Tibial nerve (tissue), 4 donors: Measurements from ENCODE around the gene SPZ1.
"Not testable (repeated sequence)": the region's sequence is repeated elsewhere in the genome, so short reads cannot be mapped to it uniquely, and the experiment has no call there.

Experiments
- EP300 ChIP-seq, 2 donors: sonication (generic); formaldehyde crosslinking; IDR thresholded peaks; one replicate each; pipeline ENCODE4 v1.6.1; 2017; ENCODE audit warnings: antibody characterized with exemption in 2 of 2, mild to moderate bottlenecking in 1 of 2
- POLR2A ChIP-seq, 2 donors: fragments of 450-650 bp; IDR thresholded peaks; one replicate each; pipeline ENCODE4 v1.6.1; 2017; ENCODE audit warnings: antibody characterized with exemption in 2 of 2, mild to moderate bottlenecking in 2 of 2, moderate library complexity in 2 of 2
- TF ChIP-seq, protein P1 (sequence below), 5 experiments: fragments of 200-600 bp in 3 of 5; fragments of 450-650 bp in 2 of 5; sonication (generic) in 3 of 5; IDR thresholded peaks; one replicate each; pipeline ENCODE4 v1.5.1; 2016 to 2019; ENCODE audit warnings: antibody characterized with exemption in 5 of 5, mild to moderate bottlenecking in 3 of 5, moderate library complexity in 2 of 5

DNA sequence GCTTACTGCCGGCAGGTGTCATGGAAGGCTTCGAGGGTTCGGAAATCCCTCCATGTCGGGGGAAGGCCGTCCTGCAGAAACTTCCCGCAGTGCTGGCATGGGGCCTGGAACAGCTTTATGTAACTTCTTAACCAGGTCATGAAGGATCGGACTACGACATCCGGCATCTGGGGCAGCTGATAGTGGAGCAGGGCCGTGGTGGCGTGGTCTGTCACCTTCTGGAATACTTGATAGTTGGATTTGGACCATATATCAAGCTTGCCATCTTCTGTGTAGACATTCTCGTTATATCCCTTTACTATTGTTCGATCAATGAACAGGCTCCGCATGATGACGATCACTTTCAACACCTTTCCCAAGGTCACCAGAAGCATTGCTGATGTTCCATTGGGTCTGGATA, 31.2 kb downstream of the SPZ1 start:
- TF ChIP-seq, protein P1, sequence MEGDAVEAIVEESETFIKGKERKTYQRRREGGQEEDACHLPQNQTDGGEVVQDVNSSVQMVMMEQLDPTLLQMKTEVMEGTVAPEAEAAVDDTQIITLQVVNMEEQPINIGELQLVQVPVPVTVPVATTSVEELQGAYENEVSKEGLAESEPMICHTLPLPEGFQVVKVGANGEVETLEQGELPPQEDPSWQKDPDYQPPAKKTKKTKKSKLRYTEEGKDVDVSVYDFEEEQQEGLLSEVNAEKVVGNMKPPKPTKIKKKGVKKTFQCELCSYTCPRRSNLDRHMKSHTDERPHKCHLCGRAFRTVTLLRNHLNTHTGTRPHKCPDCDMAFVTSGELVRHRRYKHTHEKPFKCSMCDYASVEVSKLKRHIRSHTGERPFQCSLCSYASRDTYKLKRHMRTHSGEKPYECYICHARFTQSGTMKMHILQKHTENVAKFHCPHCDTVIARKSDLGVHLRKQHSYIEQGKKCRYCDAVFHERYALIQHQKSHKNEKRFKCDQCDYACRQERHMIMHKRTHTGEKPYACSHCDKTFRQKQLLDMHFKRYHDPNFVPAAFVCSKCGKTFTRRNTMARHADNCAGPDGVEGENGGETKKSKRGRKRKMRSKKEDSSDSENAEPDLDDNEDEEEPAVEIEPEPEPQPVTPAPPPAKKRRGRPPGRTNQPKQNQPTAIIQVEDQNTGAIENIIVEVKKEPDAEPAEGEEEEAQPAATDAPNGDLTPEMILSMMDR (IDR thresholded peaks at IDR 0.05): not testable (repeated sequence)
- TF ChIP-seq POLR2A, EP300 (IDR thresholded peaks at IDR 0.05): not testable (repeated sequence)
